GM21447 (cell line): ENCODE results near the gene HEPACAM2.

Experiments
- ATAC-seq: cut with Tn5 transposase; IDR thresholded peaks from one replicate; pipeline ENCODE4 v1.9.1; 2021; ENCODE audit not compliant: unreplicated experiment

HEPACAM2 gene

DNA sequence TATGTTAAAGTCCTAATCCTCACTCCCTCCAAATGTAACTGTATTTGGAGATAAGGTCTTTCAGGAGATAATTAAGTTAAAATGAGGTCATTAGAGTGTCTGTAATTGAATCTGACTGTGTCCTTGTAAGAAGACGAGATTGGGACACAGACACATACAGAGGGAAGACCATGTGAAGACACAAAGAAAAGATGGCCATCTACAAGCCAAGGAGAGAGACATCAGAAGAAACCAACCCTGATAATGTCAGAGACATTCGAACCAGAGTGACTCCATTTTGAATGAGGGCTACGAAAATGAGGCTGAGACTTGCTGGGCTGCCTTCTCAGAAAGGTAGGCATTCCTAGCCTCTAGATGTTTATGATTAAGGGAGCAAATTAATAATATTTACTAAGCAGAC, 77.5 kb downstream of the HEPACAM2 start:
- ATAC-seq = no peak

DNA sequence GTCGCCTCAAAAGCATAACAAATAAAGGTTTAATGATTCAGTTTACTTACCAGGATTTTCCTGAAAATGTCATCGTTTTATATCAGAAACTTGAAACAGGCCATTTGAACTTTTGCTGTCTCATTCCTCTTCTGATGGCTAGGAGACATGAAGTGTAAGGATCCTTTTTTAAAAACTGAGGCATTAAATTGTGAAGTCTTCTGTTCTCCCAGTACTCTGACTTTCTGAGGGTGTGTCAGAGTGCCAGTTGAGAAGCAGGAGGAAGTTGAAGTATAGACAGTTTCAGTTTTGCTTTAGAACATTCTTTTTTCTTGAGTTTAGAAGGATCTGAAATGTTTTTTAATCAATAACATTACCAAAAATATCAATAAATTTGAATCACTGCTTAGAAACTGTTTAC, 78.1 kb downstream of the HEPACAM2 start, which contains the start of gene SAMD9L:
TSS of gene SAMD9L (minus strand) at position 242 of the 400 bp plus-strand sequence. CDS start 12,414 bp downstream, outside the sequence.
- ATAC-seq = peak; percentile 60

DNA sequence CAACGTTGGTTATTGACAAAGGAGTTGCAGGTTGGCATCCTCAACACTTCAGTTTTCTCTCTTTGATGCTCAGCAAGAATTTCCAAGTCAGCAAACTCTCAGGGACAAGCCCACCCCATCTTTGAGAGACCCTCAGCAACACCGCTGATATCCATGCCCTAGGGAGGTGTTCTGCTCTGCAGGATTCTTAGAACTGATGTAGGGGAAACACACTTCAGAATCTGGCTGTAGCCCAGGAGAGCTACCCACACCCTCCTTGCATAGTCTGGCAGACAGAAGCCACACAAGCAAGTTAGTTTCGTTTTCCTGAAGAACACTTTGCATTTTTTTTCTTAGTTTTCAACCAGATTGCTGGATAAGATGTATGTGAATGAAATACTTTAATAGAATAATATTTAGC, 78.9 kb downstream of the HEPACAM2 start:
- ATAC-seq = peak; percentile 84

DNA sequence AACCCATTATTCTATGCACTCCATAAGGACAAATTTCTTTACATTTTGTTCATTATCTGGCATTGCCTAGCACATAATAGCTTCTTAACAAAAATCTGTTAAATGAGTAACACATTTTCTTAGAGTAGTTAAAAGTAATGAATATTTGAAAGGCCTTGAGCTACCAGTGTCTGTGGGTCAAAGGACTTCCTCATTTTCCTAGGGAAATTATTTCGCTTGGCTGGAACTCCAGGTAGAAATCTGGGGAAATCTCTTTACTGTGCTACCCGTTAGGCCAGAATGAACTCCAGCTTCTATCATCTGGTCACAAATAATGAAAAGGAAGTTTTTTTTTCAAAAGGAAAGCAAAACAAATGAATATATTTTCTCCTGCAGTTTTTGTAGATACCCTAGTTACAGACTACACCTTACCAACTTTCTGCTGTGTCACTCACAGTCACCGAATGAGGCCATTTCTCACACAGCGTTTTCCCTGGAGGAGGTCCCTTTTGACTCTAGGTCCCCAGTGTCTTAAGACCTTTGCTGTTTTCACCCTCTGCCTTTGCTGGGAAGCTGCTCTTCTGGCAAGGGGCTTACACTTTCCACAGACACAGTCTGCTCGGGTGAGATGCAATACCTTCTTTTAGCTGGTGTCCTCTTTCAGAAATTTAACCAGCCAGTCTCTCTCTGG, 79.7 kb downstream of the HEPACAM2 start:
- ATAC-seq = peak; percentile 43

DNA sequence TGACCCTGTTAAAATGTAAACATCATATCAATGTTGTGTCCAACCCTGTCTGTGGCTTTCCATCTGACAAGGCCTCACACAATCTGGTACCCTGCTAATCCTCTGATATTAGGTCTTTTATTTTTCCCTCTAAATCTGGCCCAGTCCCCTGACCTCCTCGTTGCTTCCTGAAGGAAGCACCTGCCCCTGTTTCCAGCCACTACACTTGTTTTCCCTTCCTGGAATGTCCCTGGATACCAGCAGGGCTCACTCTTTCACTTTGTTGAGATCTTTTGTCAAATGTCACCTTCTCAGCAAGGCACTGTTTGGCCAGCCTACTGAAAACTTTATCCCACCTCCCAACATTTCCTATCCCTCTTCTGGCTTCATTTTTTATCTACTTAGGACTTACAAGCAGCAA, 80.2 kb downstream of the HEPACAM2 start:
- no peak for ATAC-seq

DNA sequence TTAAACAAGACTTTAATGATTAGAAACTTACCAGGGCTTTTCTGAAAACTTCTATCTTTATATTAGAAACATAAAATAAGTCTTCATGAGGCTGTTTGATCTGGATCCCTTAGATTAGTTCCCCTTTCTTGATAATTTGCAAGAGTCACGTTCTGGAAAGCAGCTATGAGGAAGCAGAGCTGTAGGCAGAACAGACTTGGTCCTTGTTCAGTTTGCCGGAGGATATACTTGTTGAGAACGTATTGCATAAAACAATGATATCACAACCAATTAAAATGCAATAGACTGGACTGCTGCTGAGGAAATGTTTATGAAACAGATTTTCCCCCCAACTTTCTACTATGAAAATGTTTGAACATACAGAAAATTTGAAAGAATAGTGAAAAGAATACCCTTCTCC, 80.9 kb downstream of the HEPACAM2 start:
- no peak for ATAC-seq

DNA sequence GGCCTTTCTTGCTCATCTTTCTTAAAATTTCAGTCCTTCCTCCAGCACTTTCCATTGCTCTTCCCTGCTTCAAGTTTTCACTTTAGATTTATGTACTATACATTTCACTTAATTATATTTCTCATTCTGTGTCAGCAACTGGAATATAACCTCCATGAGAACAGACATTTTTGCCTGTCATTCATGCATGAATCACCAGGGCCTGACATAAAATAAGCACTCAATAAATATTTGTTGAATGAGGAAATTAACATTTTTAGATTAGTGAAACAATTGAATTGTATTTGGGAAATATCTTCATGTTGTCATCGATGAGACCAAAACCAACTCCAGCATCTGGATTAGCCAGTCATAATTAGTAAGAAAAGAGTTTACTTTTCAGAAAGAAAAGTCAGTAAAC, 84.1 kb downstream of the HEPACAM2 start:
- no peak for ATAC-seq

DNA sequence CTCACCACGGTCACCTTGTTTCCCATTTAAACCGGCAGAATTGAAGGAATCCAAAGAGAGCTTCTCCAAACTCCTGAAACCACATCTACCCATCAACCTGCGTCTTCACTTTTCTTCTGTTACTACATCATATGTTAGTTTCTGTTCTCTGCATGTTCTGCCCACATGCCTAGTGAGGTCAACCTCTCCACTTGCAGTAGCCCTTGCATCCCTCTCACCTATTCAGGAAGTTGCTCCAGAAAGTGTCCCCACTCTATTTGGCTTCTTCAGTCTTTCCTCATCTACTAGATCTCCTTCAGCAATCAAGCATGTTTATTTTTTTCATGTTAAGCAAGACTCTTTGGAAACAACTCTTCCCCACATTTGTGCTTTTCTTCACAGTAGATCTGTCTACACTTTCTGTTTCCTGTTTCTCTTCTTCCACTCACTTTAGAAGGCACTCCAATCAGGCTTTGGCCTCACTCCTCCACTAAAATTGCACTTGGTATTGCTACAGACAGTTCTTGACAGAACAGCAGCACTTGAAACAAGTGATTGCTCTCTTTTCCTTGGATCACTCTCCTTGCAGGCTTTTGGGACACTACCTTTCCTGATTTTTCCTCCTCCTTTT, 85.6 kb downstream of the HEPACAM2 start:
- ATAC-seq = no peak

DNA sequence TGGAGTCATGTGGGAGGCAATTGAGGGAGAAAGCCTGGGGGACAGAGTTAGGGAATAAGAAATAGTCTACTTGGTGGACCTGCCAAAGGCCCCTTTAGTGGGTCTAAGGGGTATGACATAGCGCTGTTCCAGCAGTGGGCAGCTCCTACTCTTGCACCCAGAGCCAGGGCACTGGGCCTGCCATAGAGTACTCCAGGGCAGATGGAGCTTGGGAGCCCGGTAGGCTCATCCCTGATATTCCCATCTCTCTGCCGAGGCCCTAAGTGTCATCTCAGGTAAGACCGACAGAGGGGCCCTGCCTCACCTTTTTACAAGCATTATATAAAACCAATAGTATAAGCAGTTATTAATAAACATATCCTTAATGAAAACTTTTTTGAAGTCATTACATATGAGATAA, 87.7 kb downstream of the HEPACAM2 start:
- ATAC-seq = no peak
